HepG2 (cell line): ENCODE data around the gene NUCB1. TPM values are rescaled to one million over a fixed set of nuclear protein-coding genes. Genes with fewer than 3 reads are reported as not detected.
A peak's percentile ranks its signal among the peaks of the same experiment; 100 is the strongest.

Source experiments
- AHR ChIP-seq: IDR thresholded peaks from 2 replicates; pipeline ENCODE4 v1.6.1; 2018; ENCODE audit warnings: missing genetic modification reagents, missing compliant biosample characterization
- ASH2L ChIP-seq: fragments of 300-600, 200-600 bp; sonication (generic); IDR thresholded peaks from 2 replicates; pipeline ENCODE4 v1.7.0; 2017; ENCODE audit warnings: low read depth, mild to moderate bottlenecking, moderate library complexity, mixed read lengths, low read length; ENCODE audit not compliant: insufficient read length
- CBX2 ChIP-seq, 2 experiments: fragments of 200-600 bp in 1 of 2; sonication (generic); formaldehyde crosslinking in 1 of 2; IDR thresholded peaks; 2 replicates each; pipeline versions ENCODE4 v1.7.0 to v1.8.1; 2018 to 2022; ENCODE audit warnings: low read depth in 2 of 2, low read length in 1 of 2, mild to moderate bottlenecking in 1 of 2, missing genetic modification reagents in 1 of 2
- ETV6 ChIP-seq: sonication (generic); formaldehyde crosslinking; conservative IDR thresholded peaks from 2 replicates; pipeline ENCODE4 v1.4.0; 2020; ENCODE audit warnings: missing genetic modification reagents
- HMGXB3 ChIP-seq: sonication (generic); formaldehyde crosslinking; IDR thresholded peaks from 2 replicates; pipeline ENCODE4 v1.4.0; 2020; ENCODE audit warnings: missing genetic modification reagents, borderline replicate concordance
- KAT2B ChIP-seq: fragments of 150-350 bp; IDR thresholded peaks from 2 replicates; pipeline ENCODE4 v1.6.1; 2014; ENCODE audit warnings: low read depth, low read length, borderline replicate concordance
- KDM5A ChIP-seq: fragments of 200-600 bp; sonication (generic); IDR thresholded peaks from 2 replicates; pipeline ENCODE4 v1.7.0; 2018; ENCODE audit warnings: antibody characterized with exemption, mild to moderate bottlenecking, low read length, borderline replicate concordance
- MZF1 ChIP-seq: sonication (generic); formaldehyde crosslinking; IDR thresholded peaks from 2 replicates; pipeline ENCODE4 v1.8.1; 2023; ENCODE audit warnings: mild to moderate bottlenecking, missing genetic modification reagents, borderline replicate concordance
- PCBP2 ChIP-seq: fragments of 200-400 bp; formaldehyde crosslinking; optimal IDR thresholded peaks from 2 replicates; pipeline ENCODE3; 2018; ENCODE audit warnings: low read length, low read depth; ENCODE audit not compliant: poor library complexity, severe bottlenecking
- POLR2AphosphoS2 ChIP-seq: IDR thresholded peaks from 2 replicates; pipeline ENCODE4 v1.6.1; 2011; ENCODE audit warnings: low read depth, low read length, improper control_type of control experiment
- SATB2 ChIP-seq: sonication (generic); formaldehyde crosslinking; IDR thresholded peaks from 2 replicates; pipeline ENCODE4 v1.5.0; 2020; ENCODE audit warnings: missing genetic modification reagents
- SIN3B ChIP-seq: fragments of 150-350 bp; IDR thresholded peaks from 2 replicates; pipeline ENCODE4 v1.6.1; 2014; ENCODE audit warnings: low read length
- USF2 ChIP-seq, 2 experiments: sonication (generic) in 1 of 2; formaldehyde crosslinking in 1 of 2; IDR thresholded peaks; 2 replicates each; pipeline versions ENCODE4 v1.5.1 to v1.6.1; 2011 to 2020; ENCODE audit warnings: borderline replicate concordance in 1 of 2, low read depth in 1 of 2, low read length in 1 of 2, mild to moderate bottlenecking in 1 of 2, missing genetic modification reagents in 1 of 2, moderate library complexity in 1 of 2
- ZBTB49 ChIP-seq: sonication (generic); formaldehyde crosslinking; IDR thresholded peaks from 2 replicates; pipeline ENCODE4 v1.4.0; 2020; ENCODE audit warnings: missing genetic modification reagents, borderline replicate concordance
- ZNF10 ChIP-seq: sonication (generic); formaldehyde crosslinking; IDR thresholded peaks from 2 replicates; pipeline ENCODE4 v1.4.0; 2020; ENCODE audit warnings: mild to moderate bottlenecking, low read depth, missing genetic modification reagents, borderline replicate concordance
- ZNF430 ChIP-seq: sonication (generic); formaldehyde crosslinking; IDR thresholded peaks from 2 replicates; pipeline ENCODE4 v1.9.0; 2021; ENCODE audit warnings: mild to moderate bottlenecking, missing genetic modification reagents
- ZNF567 ChIP-seq: sonication (generic); formaldehyde crosslinking; IDR thresholded peaks from 2 replicates; pipeline ENCODE4 v1.8.1; 2023; ENCODE audit warnings: mild to moderate bottlenecking, missing genetic modification reagents, borderline replicate concordance
- ZNF746 ChIP-seq: sonication (generic); formaldehyde crosslinking; IDR thresholded peaks from 2 replicates; pipeline ENCODE4 v1.8.0; 2022; ENCODE audit warnings: mild to moderate bottlenecking, missing genetic modification reagents
- ZNF841 ChIP-seq: sonication (generic); formaldehyde crosslinking; IDR thresholded peaks from 2 replicates; pipeline ENCODE4 v1.8.1; 2023; ENCODE audit warnings: missing genetic modification reagents, borderline replicate concordance
- polyA plus RNA-seq, 8 experiments: library from polyadenylated mRNA; depleted of rRNA in 3 of 8; stranded (reverse) in 7 of 8; unstranded in 1 of 8; fragments of >200 nt; fragmentation: Illumina TruSeq in 4 of 8; extraction: Trizol in 4 of 8; gene quantifications; 2 replicates each; pipeline versions ENCODE4 v1.2.1 to v1.2.3, GENCODE V29; 2011 to 2016; ENCODE audit warnings: low read depth in 4 of 8, missing spikeins in 1 of 8, mixed read lengths in 1 of 8; ENCODE audit not compliant: insufficient read depth in 1 of 8
- total RNA-seq, 5 experiments: library from RNA; depleted of rRNA; stranded (reverse); fragments of >200 nt; fragmentation: Illumina TruSeq; extraction: Trizol; gene quantifications; 2 replicates each; pipeline ENCODE4 v1.2.3, GENCODE V29; 2016; ENCODE audit warnings: low read depth in 1 of 5

Gene NUCB1
- total and polyA plus RNA-seq, 2 of the 13 experiments (the other 11 are each of a cell fraction or from before 2014, with no cell fraction given) = 82.3 to 106 TPM

GRCh38 chr19:48954595-48955307 is 54.6 kb downstream of the NUCB1 start, which contains the start of gene BAX (continued):
- TF ChIP-seq HMGXB3 (CRISPR knock-in tag) (no peak), ZNF841 (CRISPR knock-in tag) (no peak), MZF1 (CRISPR knock-in tag) (no peak), ZNF567 (CRISPR knock-in tag) (peak; percentile 89; the same call in 1 of the 2 replicates), ETV6 (CRISPR knock-in tag) (no peak), SATB2 (CRISPR knock-in tag) (0 out of 2 replicates have a peak, but pooled peaks have one; percentile 28), CBX2 (IDR thresholded peaks at IDR 0.05; ENCODE audit: low read depth, low read length) (no peak), CBX2 (CRISPR knock-in tag; IDR thresholded peaks at IDR 0.05; ENCODE audit: low read depth) (no peak), SIN3B (0 out of 2 replicates have a peak, but pooled peaks have one; percentile 30), ZNF430 (no peak; the same call in 1 of the 2 replicates), ZNF746 (no peak), ZBTB49 (no peak), POLR2AphosphoS2 (no peak), ASH2L (no peak), PCBP2 (no peak), KDM5A (peak; percentile 70), ZNF10 (no peak), AHR (no peak), KAT2B (no peak), USF2 (IDR thresholded peaks at IDR 0.05; ENCODE audit: low read depth, low read length) (peak; percentile 100), USF2 (CRISPR knock-in tag; IDR thresholded peaks at IDR 0.05; ENCODE audit: borderline replicate concordance) (peak; percentile 96; the same call in 1 of the 2 replicates)
